Left ventricle myocardium inferior (tissue), 1 donor: ENCODE data around the gene EGR4. TPM values are rescaled to one million over a fixed set of nuclear protein-coding genes. Genes with fewer than 3 reads are reported as not detected.

Experiments
- DNase-seq: peaks from one replicate; pipeline ENCODE4 v3.0.0-alpha.2; 2020
- H3K27ac ChIP-seq: fragments of 200-600 bp; replicated peaks from 2 replicates; pipeline ENCODE4 v1.8.0; 2021
- H3K27me3 ChIP-seq: fragments of 200-600 bp; 2 replicates; pipeline ENCODE4 v1.8.0; 2021; ENCODE audit warnings: low read depth
- H3K36me3 ChIP-seq: fragments of 200-600 bp; 2 replicates; pipeline ENCODE4 v1.8.0; 2021
- H3K4me1 ChIP-seq: fragments of 200-600 bp; 2 replicates; pipeline ENCODE4 v1.8.0; 2021
- H3K4me3 ChIP-seq: fragments of 200-600 bp; 2 replicates; pipeline ENCODE4 v1.8.0; 2021; ENCODE audit warnings: mild to moderate bottlenecking, moderate library complexity
- H3K9me3 ChIP-seq: fragments of 200-600 bp; replicated peaks from 2 replicates; pipeline ENCODE4 v1.8.0; 2021
- CTCF ChIP-seq: fragments of 200-600 bp; IDR thresholded peaks from 2 replicates; pipeline ENCODE4 v1.8.0; 2021; ENCODE audit warnings: antibody characterized with exemption, mild to moderate bottlenecking, borderline replicate concordance
- intact Hi-C: fragments of 100-400 bp; cut with micrococcal nuclease; formaldehyde crosslinking; loops from one replicate; pipeline ENCODE4 v1.11.0; 2022
- total RNA-seq: library from RNA; stranded (reverse); fragmentation: NEBNext Ultra II Directional; extraction: Animal tissue kit (Norgen Biotek cat#: 25700); gene quantifications from one replicate; pipeline ENCODE4 v1.2.1, GENCODE V29; 2021
- donor health status: DM: no; HTN: yes; CAD: no; lungs with severe emphysema.

EGR4 gene
- total RNA-seq, 1 donor from 2014 or later, result not detected

DNA sequence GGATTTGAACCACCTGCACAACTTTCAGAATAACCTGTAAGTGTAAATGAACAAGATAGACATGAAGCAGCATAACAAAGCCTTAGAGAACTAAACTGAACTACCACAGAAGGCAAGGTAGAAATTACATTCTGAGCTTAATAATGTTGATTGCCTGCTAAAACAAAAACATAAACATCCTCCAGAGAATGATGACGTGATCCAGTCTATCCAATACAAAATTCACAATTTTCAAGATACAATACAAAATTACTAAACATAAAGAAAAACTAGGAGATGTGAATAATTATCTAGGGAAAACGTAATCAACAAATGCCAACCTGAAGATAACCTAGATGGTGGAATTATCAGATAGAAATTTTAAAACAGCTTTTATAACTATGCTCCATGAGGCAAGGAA lies 40.7 kb upstream of the EGR4 start:
- intact Hi-C loops, result no loop called here
- no peak for DNase-seq
- H3K27ac ChIP-seq, result no peak overlapping the region
- H3K4me3 ChIP-seq, result no peak overlapping the region
- TF ChIP-seq CTCF, result no peak
- H3K9me3 ChIP-seq, result peaks cover 21% of the 10 kb centered on the region
- no peaks in the 10 kb centered on the region for H3K4me1 ChIP-seq
- H3K27me3 ChIP-seq, result peaks cover 8% of the 10 kb centered on the region
- H3K36me3 ChIP-seq, result no peaks in the 10 kb centered on the region

DNA sequence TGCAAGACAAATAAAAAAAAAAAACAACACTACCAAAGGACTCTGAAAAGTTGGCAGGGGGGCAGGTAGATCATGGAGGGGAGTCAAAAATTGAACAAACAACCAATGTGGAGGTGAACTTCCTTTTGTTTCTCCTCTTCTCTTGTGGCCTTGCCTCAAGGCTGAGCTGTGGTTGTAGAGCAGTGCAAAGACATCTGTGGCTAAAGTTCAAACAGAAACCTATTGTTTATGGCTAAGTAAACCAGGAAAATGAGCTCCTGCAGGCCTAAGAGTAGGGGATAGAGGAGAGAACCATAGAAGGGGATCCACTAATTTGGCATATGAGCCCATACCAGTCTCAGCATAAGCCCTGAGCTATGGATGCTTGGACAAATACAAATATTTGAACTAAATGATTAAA lies 40.2 kb upstream of the EGR4 start:
- H3K36me3 ChIP-seq, result no peaks in the 10 kb centered on the region
- DNase-seq, result no peak
- peaks cover 21% of the 10 kb centered on the region for H3K9me3 ChIP-seq
- H3K4me1 ChIP-seq, result no peaks in the 10 kb centered on the region
- TF ChIP-seq CTCF, result no peak
- H3K4me3 ChIP-seq, result no peak overlapping the region
- H3K27me3 ChIP-seq, result peaks cover 12% of the 10 kb centered on the region
- H3K27ac ChIP-seq, result no peak overlapping the region
- intact Hi-C loops, result no loop called here

- no peak for TF ChIP-seq CTCF
- H3K27ac ChIP-seq, result no peak overlapping the region
- no peaks in the 10 kb centered on the region for H3K36me3 ChIP-seq
- no peak for DNase-seq
- no peaks in the 10 kb centered on the region for H3K9me3 ChIP-seq
- H3K27me3 ChIP-seq, result peaks cover 95% of the 10 kb centered on the region
- no peak overlapping the region for H3K4me3 ChIP-seq
- H3K4me1 ChIP-seq, result no peaks in the 10 kb centered on the region
- intact Hi-C loops, result no loop called here
Observed at GRCh38 chr2:73324126-73324725, 30.9 kb upstream of the EGR4 start.

DNA sequence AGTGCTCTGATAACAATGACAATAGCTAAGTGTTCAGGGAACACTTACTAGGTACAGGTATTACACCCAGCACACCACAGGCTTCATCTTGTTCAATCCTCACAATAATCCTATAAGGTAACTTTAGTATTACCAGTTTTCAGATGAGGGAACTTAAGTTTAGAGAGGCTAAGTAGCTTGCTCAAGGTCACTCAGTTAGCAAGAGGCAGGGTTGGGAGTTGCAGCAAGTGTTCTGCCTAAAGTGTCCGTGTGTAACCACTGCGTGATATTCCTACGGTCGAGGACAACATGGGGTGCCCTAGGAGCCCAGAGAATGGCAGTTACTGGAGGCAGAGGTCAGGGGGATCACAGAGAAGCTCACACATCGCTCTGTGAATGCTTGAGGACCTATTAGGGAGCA lies 30.2 kb upstream of the EGR4 start:
- intact Hi-C loops, result no loop called here

DNA sequence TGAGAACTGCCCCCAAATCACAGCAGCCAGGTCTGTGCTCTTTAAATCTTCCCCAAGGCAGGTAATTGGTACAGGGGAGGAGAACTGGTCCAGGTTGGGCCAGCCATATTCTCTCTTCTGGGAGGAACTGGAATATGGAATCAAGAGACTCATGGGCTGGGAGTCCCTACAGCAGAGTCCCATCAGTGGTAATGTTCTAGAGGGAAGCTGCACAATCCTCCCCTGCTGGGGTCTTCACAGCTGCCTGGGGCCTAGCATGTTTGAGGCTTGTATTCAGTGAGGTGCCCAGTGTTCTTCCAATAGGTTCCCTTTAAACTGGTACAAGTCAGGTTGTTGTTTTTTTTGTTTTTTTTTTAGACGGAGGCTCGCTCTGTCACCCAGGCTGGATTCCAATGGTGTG lies 21.1 kb upstream of the EGR4 start:
- no peaks in the 10 kb centered on the region for H3K36me3 ChIP-seq
- no peak for TF ChIP-seq CTCF
- H3K4me1 ChIP-seq, result no peaks in the 10 kb centered on the region
- H3K27ac ChIP-seq, result no peak overlapping the region
- H3K9me3 ChIP-seq, result no peaks in the 10 kb centered on the region
- no peak overlapping the region for H3K4me3 ChIP-seq
- no peak for DNase-seq
- peaks cover 78% of the 10 kb centered on the region for H3K27me3 ChIP-seq
- intact Hi-C loops, result no loop called here

More for the DNA sequence above, 30.2 kb upstream of the EGR4 start:
- Histone ChIP-seq H3K9me3 (no peaks in the 10 kb centered on the region), H3K36me3 (no peaks in the 10 kb centered on the region), H3K4me3 (no peak overlapping the region), H3K4me1 (no peaks in the 10 kb centered on the region), H3K27me3 (peaks cover 97% of the 10 kb centered on the region), H3K27ac (no peak overlapping the region)
- DNase-seq, result no peak
- TF ChIP-seq CTCF, result no peak
